Measurements from ENCODE around the gene TRAM2.

DNA sequence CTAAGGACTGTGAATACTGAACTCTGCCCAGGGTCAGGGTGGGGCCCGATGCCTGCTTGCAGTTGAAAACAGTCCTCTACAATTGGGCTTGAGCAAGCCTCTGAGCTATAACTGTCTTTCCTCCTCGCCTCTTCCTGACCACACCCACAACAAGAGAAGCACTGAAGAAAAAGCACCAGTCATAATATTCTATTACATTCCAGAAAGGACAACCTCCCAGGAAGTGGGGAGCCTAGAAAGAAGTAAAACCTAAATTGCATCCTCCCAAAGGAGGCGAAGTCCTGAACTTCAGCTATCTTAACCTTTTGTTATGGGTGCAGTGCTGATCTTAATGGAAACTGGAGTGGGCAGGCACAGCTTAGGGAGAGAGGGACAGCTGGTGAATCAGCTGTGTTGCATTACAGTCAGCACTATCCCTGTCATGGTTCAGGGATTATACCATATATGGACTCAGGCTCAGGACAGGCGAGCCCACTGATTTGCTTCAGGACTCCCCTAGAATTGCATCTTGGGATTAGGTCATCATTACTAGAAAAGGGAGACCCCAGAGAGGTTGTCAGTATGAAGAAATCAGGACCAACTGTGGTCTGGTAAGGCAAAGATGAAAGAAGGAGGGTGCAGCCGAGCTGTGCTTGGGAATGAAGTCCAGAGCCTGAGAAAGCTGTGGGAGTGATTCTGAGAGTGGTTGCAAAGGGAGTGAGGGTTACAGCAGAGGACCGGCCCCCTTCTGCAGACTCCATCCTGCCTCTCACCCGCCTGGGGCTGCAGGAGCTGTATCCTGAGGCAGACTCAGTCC, 18.3 kb upstream of the TRAM2 start:
- TF ChIP-seq, protein P1, sequence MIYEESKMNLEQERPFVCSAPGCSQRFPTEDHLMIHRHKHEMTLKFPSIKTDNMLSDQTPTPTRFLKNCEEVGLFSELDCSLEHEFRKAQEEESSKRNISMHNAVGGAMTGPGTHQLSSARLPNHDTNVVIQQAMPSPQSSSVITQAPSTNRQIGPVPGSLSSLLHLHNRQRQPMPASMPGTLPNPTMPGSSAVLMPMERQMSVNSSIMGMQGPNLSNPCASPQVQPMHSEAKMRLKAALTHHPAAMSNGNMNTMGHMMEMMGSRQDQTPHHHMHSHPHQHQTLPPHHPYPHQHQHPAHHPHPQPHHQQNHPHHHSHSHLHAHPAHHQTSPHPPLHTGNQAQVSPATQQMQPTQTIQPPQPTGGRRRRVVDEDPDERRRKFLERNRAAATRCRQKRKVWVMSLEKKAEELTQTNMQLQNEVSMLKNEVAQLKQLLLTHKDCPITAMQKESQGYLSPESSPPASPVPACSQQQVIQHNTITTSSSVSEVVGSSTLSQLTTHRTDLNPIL (CRISPR knock-in tag; IDR thresholded peaks at IDR 0.05; ENCODE audit: low read depth): no peak
- TF ChIP-seq RARB (CRISPR knock-in tag; IDR thresholded peaks at IDR 0.05): no peak
- no peak for TF ChIP-seq ZFP3 (CRISPR knock-in tag; IDR thresholded peaks at IDR 0.05)
- TF ChIP-seq, protein P2, sequence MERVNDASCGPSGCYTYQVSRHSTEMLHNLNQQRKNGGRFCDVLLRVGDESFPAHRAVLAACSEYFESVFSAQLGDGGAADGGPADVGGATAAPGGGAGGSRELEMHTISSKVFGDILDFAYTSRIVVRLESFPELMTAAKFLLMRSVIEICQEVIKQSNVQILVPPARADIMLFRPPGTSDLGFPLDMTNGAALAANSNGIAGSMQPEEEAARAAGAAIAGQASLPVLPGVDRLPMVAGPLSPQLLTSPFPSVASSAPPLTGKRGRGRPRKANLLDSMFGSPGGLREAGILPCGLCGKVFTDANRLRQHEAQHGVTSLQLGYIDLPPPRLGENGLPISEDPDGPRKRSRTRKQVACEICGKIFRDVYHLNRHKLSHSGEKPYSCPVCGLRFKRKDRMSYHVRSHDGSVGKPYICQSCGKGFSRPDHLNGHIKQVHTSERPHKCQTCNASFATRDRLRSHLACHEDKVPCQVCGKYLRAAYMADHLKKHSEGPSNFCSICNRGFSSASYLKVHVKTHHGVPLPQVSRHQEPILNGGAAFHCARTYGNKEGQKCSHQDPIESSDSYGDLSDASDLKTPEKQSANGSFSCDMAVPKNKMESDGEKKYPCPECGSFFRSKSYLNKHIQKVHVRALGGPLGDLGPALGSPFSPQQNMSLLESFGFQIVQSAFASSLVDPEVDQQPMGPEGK (CRISPR knock-in tag; IDR thresholded peaks at IDR 0.05; ENCODE audit: borderline replicate concordance): no peak
- TF ChIP-seq PPARA (CRISPR knock-in tag; IDR thresholded peaks at IDR 0.05; ENCODE audit: borderline replicate concordance): no peak
- TF ChIP-seq ISL1 (CRISPR knock-in tag; IDR thresholded peaks at IDR 0.05): no peak
- TF ChIP-seq, protein P3, sequence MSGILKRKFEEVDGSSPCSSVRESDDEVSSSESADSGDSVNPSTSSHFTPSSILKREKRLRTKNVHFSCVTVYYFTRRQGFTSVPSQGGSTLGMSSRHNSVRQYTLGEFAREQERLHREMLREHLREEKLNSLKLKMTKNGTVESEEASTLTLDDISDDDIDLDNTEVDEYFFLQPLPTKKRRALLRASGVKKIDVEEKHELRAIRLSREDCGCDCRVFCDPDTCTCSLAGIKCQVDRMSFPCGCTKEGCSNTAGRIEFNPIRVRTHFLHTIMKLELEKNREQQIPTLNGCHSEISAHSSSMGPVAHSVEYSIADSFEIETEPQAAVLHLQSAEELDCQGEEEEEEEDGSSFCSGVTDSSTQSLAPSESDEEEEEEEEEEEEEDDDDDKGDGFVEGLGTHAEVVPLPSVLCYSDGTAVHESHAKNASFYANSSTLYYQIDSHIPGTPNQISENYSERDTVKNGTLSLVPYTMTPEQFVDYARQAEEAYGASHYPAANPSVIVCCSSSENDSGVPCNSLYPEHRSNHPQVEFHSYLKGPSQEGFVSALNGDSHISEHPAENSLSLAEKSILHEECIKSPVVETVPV (CRISPR knock-in tag; IDR thresholded peaks at IDR 0.05): no peak
- no peak for TF ChIP-seq OSR1 (CRISPR knock-in tag; IDR thresholded peaks at IDR 0.05)
- TF ChIP-seq ESRRG (CRISPR knock-in tag; IDR thresholded peaks at IDR 0.05): no peak
- TF ChIP-seq GLIS3 (CRISPR knock-in tag; IDR thresholded peaks at IDR 0.05): no peak
- no peak for TF ChIP-seq TOX (CRISPR knock-in tag; IDR thresholded peaks at IDR 0.05; ENCODE audit: borderline replicate concordance)
- TF ChIP-seq ARNTL (CRISPR knock-in tag; IDR thresholded peaks at IDR 0.05; ENCODE audit: borderline replicate concordance, low read depth): no peak
- TF ChIP-seq, protein P4, sequence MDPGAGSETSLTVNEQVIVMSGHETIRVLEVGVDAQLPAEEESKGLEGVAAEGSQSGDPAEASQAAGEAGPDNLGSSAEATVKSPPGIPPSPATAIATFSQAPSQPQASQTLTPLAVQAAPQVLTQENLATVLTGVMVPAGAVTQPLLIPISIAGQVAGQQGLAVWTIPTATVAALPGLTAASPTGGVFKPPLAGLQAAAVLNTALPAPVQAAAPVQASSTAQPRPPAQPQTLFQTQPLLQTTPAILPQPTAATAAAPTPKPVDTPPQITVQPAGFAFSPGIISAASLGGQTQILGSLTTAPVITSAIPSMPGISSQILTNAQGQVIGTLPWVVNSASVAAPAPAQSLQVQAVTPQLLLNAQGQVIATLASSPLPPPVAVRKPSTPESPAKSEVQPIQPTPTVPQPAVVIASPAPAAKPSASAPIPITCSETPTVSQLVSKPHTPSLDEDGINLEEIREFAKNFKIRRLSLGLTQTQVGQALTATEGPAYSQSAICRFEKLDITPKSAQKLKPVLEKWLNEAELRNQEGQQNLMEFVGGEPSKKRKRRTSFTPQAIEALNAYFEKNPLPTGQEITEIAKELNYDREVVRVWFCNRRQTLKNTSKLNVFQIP (CRISPR knock-in tag; IDR thresholded peaks at IDR 0.05; ENCODE audit: borderline replicate concordance, low read depth): no peak
- no peak for TF ChIP-seq ZFP30 (CRISPR knock-in tag; IDR thresholded peaks at IDR 0.05)

All from SK-N-SH treated with all-trans-retinoic acid at 6 μM for 48 hours (cell line).